PFSK-1 (cell line): ENCODE measurements around the gene CEACAM1.

ENCODE experiments used
- SIN3A ChIP-seq: IDR thresholded peaks from 2 replicates; pipeline ENCODE4 v1.6.1; 2012; ENCODE audit warnings: mild to moderate bottlenecking, low read length, moderate library complexity, borderline replicate concordance; ENCODE audit not compliant: insufficient read depth
- TAF1 ChIP-seq: IDR thresholded peaks from 2 replicates; pipeline ENCODE4 v1.6.1; 2012; ENCODE audit warnings: low read length, control low read depth, borderline replicate concordance; ENCODE audit not compliant: insufficient read depth
- TF ChIP-seq, protein P1 (sequence below), 2 experiments: IDR thresholded peaks; 2 replicates each; pipeline versions ENCODE4 v1.6.1 to v1.8.0; 2011 to 2012; ENCODE audit warnings: low read depth in 2 of 2, low read length in 2 of 2, control low read depth in 1 of 2, inconsistent platforms in 1 of 2, mild to moderate bottlenecking in 1 of 2, moderate library complexity in 1 of 2; ENCODE audit not compliant: insufficient read depth in 1 of 2

DNA sequence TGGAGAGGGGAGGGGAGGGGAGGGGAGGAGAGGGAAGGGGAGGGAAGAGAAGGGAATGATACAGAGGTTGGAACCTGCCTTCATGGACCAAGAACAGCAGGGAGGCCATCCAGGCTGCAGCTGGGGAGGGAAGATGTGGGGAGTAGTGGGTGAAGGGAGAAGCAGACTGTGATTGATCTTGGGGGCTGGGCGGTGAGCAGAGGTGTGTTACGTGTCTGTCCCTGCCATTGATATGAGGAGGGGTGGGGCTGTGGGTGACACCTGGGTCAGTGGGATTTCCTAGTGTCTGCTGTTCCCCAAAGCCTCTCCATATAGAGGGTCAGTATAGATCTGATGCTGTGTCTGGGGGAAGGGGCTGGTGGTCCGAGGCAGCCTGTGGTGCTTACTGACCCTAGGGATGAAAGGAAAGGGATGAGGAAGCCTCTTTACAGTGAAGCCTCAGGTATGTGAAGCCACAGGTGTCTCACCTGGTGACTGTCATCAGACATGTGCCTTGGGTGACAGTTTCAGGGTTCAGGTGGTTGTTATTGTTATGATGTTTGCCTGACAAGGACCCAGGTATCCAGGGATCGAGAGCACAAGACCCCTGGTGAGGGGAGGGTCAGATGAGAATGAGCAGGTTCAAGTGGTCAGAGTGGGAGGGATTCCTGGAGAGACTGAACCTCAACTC, 18.7 kb upstream of the CEACAM1 start:
- TF ChIP-seq, protein P1, sequence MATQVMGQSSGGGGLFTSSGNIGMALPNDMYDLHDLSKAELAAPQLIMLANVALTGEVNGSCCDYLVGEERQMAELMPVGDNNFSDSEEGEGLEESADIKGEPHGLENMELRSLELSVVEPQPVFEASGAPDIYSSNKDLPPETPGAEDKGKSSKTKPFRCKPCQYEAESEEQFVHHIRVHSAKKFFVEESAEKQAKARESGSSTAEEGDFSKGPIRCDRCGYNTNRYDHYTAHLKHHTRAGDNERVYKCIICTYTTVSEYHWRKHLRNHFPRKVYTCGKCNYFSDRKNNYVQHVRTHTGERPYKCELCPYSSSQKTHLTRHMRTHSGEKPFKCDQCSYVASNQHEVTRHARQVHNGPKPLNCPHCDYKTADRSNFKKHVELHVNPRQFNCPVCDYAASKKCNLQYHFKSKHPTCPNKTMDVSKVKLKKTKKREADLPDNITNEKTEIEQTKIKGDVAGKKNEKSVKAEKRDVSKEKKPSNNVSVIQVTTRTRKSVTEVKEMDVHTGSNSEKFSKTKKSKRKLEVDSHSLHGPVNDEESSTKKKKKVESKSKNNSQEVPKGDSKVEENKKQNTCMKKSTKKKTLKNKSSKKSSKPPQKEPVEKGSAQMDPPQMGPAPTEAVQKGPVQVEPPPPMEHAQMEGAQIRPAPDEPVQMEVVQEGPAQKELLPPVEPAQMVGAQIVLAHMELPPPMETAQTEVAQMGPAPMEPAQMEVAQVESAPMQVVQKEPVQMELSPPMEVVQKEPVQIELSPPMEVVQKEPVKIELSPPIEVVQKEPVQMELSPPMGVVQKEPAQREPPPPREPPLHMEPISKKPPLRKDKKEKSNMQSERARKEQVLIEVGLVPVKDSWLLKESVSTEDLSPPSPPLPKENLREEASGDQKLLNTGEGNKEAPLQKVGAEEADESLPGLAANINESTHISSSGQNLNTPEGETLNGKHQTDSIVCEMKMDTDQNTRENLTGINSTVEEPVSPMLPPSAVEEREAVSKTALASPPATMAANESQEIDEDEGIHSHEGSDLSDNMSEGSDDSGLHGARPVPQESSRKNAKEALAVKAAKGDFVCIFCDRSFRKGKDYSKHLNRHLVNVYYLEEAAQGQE (IDR thresholded peaks at IDR 0.05; ENCODE audit: insufficient read depth in 1 of 2, low read depth in 2 of 2, low read length in 2 of 2): no peak
- TF ChIP-seq SIN3A (no peak), TAF1 (no peak)
